HCT116 (cell line): ENCODE measurements around the gene IL22RA1. TPM values are rescaled to one million over a fixed set of nuclear protein-coding genes. Genes with fewer than 3 reads are reported as not detected.
A peak's percentile ranks its signal among the peaks of the same experiment; 100 is the strongest.

ENCODE experiments used
- ATAC-seq: fragments of 200-7000 bp; cut with Tn5 transposase; 2 replicates; pipeline ENCODE4 v1.9.1; 2020; ENCODE audit warnings: mild to moderate bottlenecking, moderate library complexity
- BruUV-seq: library from RNA; stranded (reverse); fragments of 400-500 nt; replicated peaks from 2 replicates; lab custom pipeline; 2021; lab: Mats Ljungman, UMichigan
- CTCF ChIA-PET: fragments of 300-600 bp; sonication (Branson Sonifier 250); formaldehyde crosslinking; loops from one replicate; lab custom pipeline; 2021; ENCODE audit warnings: antibody characterized with exemption; lab: Charles Lee
- POLR2A ChIA-PET: fragments of 300-600, 350-600 bp; sonication (Branson Sonifier 250); formaldehyde crosslinking; loops from one replicate; lab custom pipeline; 2021; ENCODE audit warnings: antibody characterized with exemption; lab: Charles Lee
- RAD21 ChIA-PET, 2 experiments: fragments of 300-600 bp; sonication (Branson Sonifier 250); formaldehyde crosslinking; loops; one replicate each; lab custom pipeline; 2023; ENCODE audit warnings: low total read pairs in 2 of 2; ENCODE audit not compliant: uncharacterized antibody in 2 of 2, unreplicated experiment in 2 of 2, low non-redundant PET in 1 of 2; lab: Charles Lee
- DNase-seq: peaks from one replicate; pipeline ENCODE4 v3.0.0-alpha.2; 2010; ENCODE audit warnings: low read depth, low spot score
- H2AFZ ChIP-seq: fragments of 200-600 bp; shearing (Covaris generic), sonication (generic); 2 replicates; pipeline ENCODE4 v1.6.1; 2017; ENCODE audit warnings: low read depth, mixed run types, mixed read lengths, antibody characterized with exemption, low read length; ENCODE audit not compliant: poor library complexity, severe bottlenecking
- H3K27ac ChIP-seq: 2 replicates; pipeline ENCODE4 v1.5.1; 2012; ENCODE audit warnings: low read depth, low read length
- H3K27me3 ChIP-seq: fragments of 200-600 bp; sonication (generic); 2 replicates; pipeline ENCODE4 v1.6.1; 2016; ENCODE audit warnings: mixed run types, low read length, mixed read lengths; ENCODE audit not compliant: insufficient read depth
- H3K36me3 ChIP-seq, 2 experiments: fragments of 200-500 bp in 1 of 2; fragments of 200-600 bp in 1 of 2; sonication (Bioruptor generic) in 1 of 2; sonication (generic) in 1 of 2; 2 replicates each; pipeline versions ENCODE4 v1.5.1 to v1.6.1; 2014 to 2016; ENCODE audit warnings: low read length in 2 of 2, inconsistent platforms in 1 of 2, mixed read lengths in 1 of 2, mixed run types in 1 of 2; ENCODE audit not compliant: insufficient read depth in 2 of 2, control insufficient read depth in 1 of 2
- H3K4me1 ChIP-seq, 2 experiments: fragments of 200-600 bp in 1 of 2; sonication (generic) in 1 of 2; 2 replicates each; pipeline versions ENCODE4 v1.5.1 to v1.6.1; 2012 to 2017; ENCODE audit warnings: low read length in 2 of 2, inconsistent platforms in 1 of 2, mild to moderate bottlenecking in 1 of 2, mixed read lengths in 1 of 2, mixed run types in 1 of 2, moderate library complexity in 1 of 2; ENCODE audit not compliant: insufficient read depth in 2 of 2, control insufficient read depth in 1 of 2
- H3K4me2 ChIP-seq: fragments of 200-600 bp; sonication (generic); 2 replicates; pipeline ENCODE4 v1.6.1; 2017; ENCODE audit warnings: mixed run types, low read length, mixed read lengths
- H3K4me3 ChIP-seq, 2 experiments: fragments of 200-600 bp in 1 of 2; sonication (generic) in 1 of 2; replicated peaks in 1 of 2; 2 replicates each; pipeline ENCODE4 v1.5.1; 2011 to 2016; ENCODE audit warnings: low read length in 2 of 2, control low read depth in 1 of 2, low read depth in 1 of 2, mild to moderate bottlenecking in 1 of 2, mixed read lengths in 1 of 2, mixed run types in 1 of 2
- H3K79me2 ChIP-seq: fragments of 200-600 bp; sonication (generic); 2 replicates; pipeline ENCODE4 v1.6.1; 2017; ENCODE audit warnings: mild to moderate bottlenecking, mixed run types, low read length, moderate library complexity, mixed read lengths; ENCODE audit not compliant: insufficient read depth
- H3K9ac ChIP-seq: fragments of 200-600 bp; sonication (generic); 2 replicates; pipeline ENCODE4 v1.6.1; 2016; ENCODE audit warnings: low read length, mixed read lengths
- H3K9me2 ChIP-seq: fragments of 200-600 bp; sonication (generic), shearing (Covaris generic); 2 replicates; pipeline ENCODE4 v1.6.1; 2017; ENCODE audit warnings: mixed run types, mild to moderate bottlenecking, moderate library complexity; ENCODE audit not compliant: insufficient read depth
- H3K9me3 ChIP-seq, 2 experiments: fragments of 200-500 bp in 1 of 2; fragments of 200-600 bp in 1 of 2; sonication (Bioruptor generic) in 1 of 2; sonication (generic) in 1 of 2; 2 replicates each; pipeline ENCODE4 v1.6.1; 2014 to 2017; ENCODE audit warnings: low read length in 2 of 2, mixed read lengths in 2 of 2, inconsistent platforms in 1 of 2, low read depth in 1 of 2, mild to moderate bottlenecking in 1 of 2, mixed run types in 1 of 2, moderate library complexity in 1 of 2; ENCODE audit not compliant: control insufficient read depth in 1 of 2, insufficient read depth in 1 of 2
- H4K20me1 ChIP-seq: fragments of 200-600 bp; sonication (generic), shearing (Covaris generic); 2 replicates; pipeline ENCODE4 v1.6.1; 2017; ENCODE audit warnings: mixed run types, mild to moderate bottlenecking, moderate library complexity; ENCODE audit not compliant: insufficient read depth
- CEBPB ChIP-seq: IDR thresholded peaks from 2 replicates; pipeline ENCODE4 v1.6.1; 2012; ENCODE audit warnings: low read depth
- EZH2 ChIP-seq: fragments of 200-600 bp; sonication (generic); IDR thresholded peaks from 2 replicates; pipeline ENCODE4 v1.6.1; 2017; ENCODE audit warnings: antibody characterized with exemption, mixed run types
- EZH2phosphoT487 ChIP-seq: fragments of 200-600 bp; IDR thresholded peaks from 2 replicates; pipeline ENCODE4 v1.6.1; 2018; ENCODE audit warnings: antibody characterized with exemption, borderline replicate concordance
- FOSL1 ChIP-seq: IDR thresholded peaks from 2 replicates; pipeline ENCODE4 v1.6.1; 2012; ENCODE audit warnings: low read depth
- JUND ChIP-seq: IDR thresholded peaks from 2 replicates; pipeline ENCODE4 v1.6.1; 2012
- POLR2A ChIP-seq: IDR thresholded peaks from 2 replicates; pipeline ENCODE4 v1.7.0; 2011; ENCODE audit warnings: borderline replicate concordance; ENCODE audit not compliant: insufficient read depth, insufficient read length; ENCODE audit errors: extremely low read depth
- POLR2AphosphoS5 ChIP-seq: IDR thresholded peaks from 2 replicates; pipeline ENCODE4 v1.6.1; 2011; ENCODE audit warnings: mild to moderate bottlenecking, low read depth, low read length, moderate library complexity
- REST ChIP-seq: IDR thresholded peaks from 2 replicates; pipeline ENCODE4 v1.6.1; 2012; ENCODE audit warnings: low read depth
- SRF ChIP-seq: IDR thresholded peaks from 2 replicates; pipeline ENCODE4 v1.6.1; 2012; ENCODE audit warnings: low read depth
- TCF7L2 ChIP-seq: IDR thresholded peaks from 2 replicates; pipeline ENCODE4 v1.7.0; 2011; ENCODE audit warnings: borderline replicate concordance, inconsistent platforms; ENCODE audit not compliant: insufficient read depth, insufficient read length; ENCODE audit errors: extremely low read depth
- ZBTB33 ChIP-seq: IDR thresholded peaks from 2 replicates; pipeline ENCODE4 v1.6.1; 2011; ENCODE audit warnings: mild to moderate bottlenecking, low read length, moderate library complexity; ENCODE audit not compliant: insufficient replicate concordance; ENCODE audit errors: extremely low read depth
- ZNF274 ChIP-seq: fragments of 200-500 bp; sonication (Bioruptor generic); IDR thresholded peaks from 2 replicates; pipeline ENCODE4 v1.6.1; 2014; ENCODE audit warnings: mild to moderate bottlenecking, low read depth, low read length, inconsistent platforms
- intact Hi-C: fragments of 100-400 bp; cut with micrococcal nuclease; formaldehyde crosslinking; loops from 2 replicates; pipeline ENCODE4 v1.10.0; 2022
- total RNA-seq: library from RNA; stranded (reverse); gene quantifications from one replicate; pipeline ENCODE4 v1.2.1, GENCODE V29; 2021; ENCODE audit not compliant: unreplicated experiment

Gene IL22RA1
- total RNA-seq, 1 experiment from 2014 or later: 2.1 TPM

GRCh38 chr1:24186031-24186710 is 43.2 kb upstream of the IL22RA1 start:
- H2AFZ ChIP-seq: no peak overlapping the region
- no peaks in the 10 kb centered on the region for H4K20me1 ChIP-seq
- H3K4me1 ChIP-seq: peaks cover 10 to 25% of the 10 kb centered on the region in 2 experiments; a peak in 3 of 4 replicates
- TSS peak; percentile 91 for BruUV-seq
- H3K27ac ChIP-seq: peak overlapping the region; percentile 54; the same call in 1 of the 2 replicates
- ATAC-seq: no peak
- peak overlapping the region; percentile 77 for H3K9ac ChIP-seq
- H3K9me3 ChIP-seq: no peaks in the 10 kb centered on the region
- peak overlapping the region; percentile 70 for H3K4me2 ChIP-seq
- H3K9me2 ChIP-seq: no peaks in the 10 kb centered on the region
- no peaks in the 10 kb centered on the region for H3K27me3 ChIP-seq
- no peak for DNase-seq
- CTCF ChIA-PET: interaction anchor here (2.6 to 2.9 kb wide), 2 partner anchors 13 to 36 kb away, joined by 10 to 13 read pairs; no protein-coding TSS in a partner anchor
- peaks cover 14% of the 10 kb centered on the region; the same call in 1 of the 2 replicates for H3K79me2 ChIP-seq
- RAD21 ChIA-PET: no interaction called here
- TF ChIP-seq EZH2phosphoT487 (no peak), ZBTB33 (no peak), REST (no peak), POLR2A (no peak), TCF7L2 (no peak), FOSL1 (no peak), CEBPB (no peak), JUND (no peak), ZNF274 (no peak), POLR2AphosphoS5 (no peak), EZH2 (no peak), SRF (no peak)
- no peaks in the 10 kb centered on the region for H3K36me3 ChIP-seq
- intact Hi-C loops: no loop called here
- POLR2A ChIA-PET: no interaction called here
- peak overlapping the region; percentile 51 to 62 for H3K4me3 ChIP-seq
